Effector memory CD4-positive, alpha-beta T cell (primary cell): ENCODE data around the gene TBCCD1.
"Not testable (repeated sequence)": the region's sequence is repeated elsewhere in the genome, so short reads cannot be mapped to it uniquely, and the experiment has no call there.

Experiments used
- DNase-seq, 3 donors: peaks; one replicate each; pipeline ENCODE4 v3.0.0-alpha.2; 2020
- H3K27ac ChIP-seq: 2 replicates; pipeline ENCODE4 v1.7.0; 2013; ENCODE audit warnings: mild to moderate bottlenecking, low read length, moderate library complexity; ENCODE audit not compliant: insufficient read depth, poor library complexity, severe bottlenecking
- H3K27me3 ChIP-seq: replicated peaks from 2 replicates; pipeline ENCODE4 v1.7.0; 2013; ENCODE audit warnings: mild to moderate bottlenecking, low read length; ENCODE audit not compliant: insufficient read depth, control insufficient read depth, poor library complexity, severe bottlenecking
- H3K36me3 ChIP-seq: 2 replicates; pipeline ENCODE4 v1.7.0; 2013; ENCODE audit warnings: mild to moderate bottlenecking, low read length, moderate library complexity; ENCODE audit not compliant: control insufficient read depth, insufficient read depth
- H3K4me1 ChIP-seq: 2 replicates; pipeline ENCODE4 v1.7.0; 2013; ENCODE audit warnings: low read length, mild to moderate bottlenecking; ENCODE audit not compliant: control insufficient read depth, insufficient read depth, poor library complexity, severe bottlenecking
- H3K4me3 ChIP-seq: 2 replicates; pipeline ENCODE4 v1.7.0; 2013; ENCODE audit warnings: low read length, low read depth, mild to moderate bottlenecking; ENCODE audit not compliant: insufficient read depth, poor library complexity, severe bottlenecking
- H3K9me3 ChIP-seq: 2 replicates; pipeline ENCODE4 v1.7.0; 2013; ENCODE audit warnings: mild to moderate bottlenecking, low read length, moderate library complexity; ENCODE audit not compliant: control insufficient read depth

The TBCCD1 gene

GRCh38 chr3:186583831-186584230 lies 16.7 kb upstream of the TBCCD1 start:
- DNase-seq, result no peak
- Histone ChIP-seq H3K4me1 (no peaks in the 10 kb centered on the region), H3K36me3 (peaks cover 58% of the 10 kb centered on the region)

GRCh38 chr3:186582541-186582940 lies 15.4 kb upstream of the TBCCD1 start:
- H3K9me3 ChIP-seq, result no peaks in the 10 kb centered on the region
- DNase-seq, result no peak
- H3K27ac ChIP-seq, result no peak overlapping the region
- no peaks in the 10 kb centered on the region for H3K4me1 ChIP-seq
- no peak overlapping the region for H3K4me3 ChIP-seq
- no peaks in the 10 kb centered on the region for H3K27me3 ChIP-seq
- H3K36me3 ChIP-seq, result peaks cover 68% of the 10 kb centered on the region

More at GRCh38 chr3:186583831-186584230, 16.7 kb upstream of the TBCCD1 start:
- H3K27ac ChIP-seq, result no peak overlapping the region
- no peaks in the 10 kb centered on the region for H3K27me3 ChIP-seq
- no peaks in the 10 kb centered on the region for H3K9me3 ChIP-seq
- no peak overlapping the region for H3K4me3 ChIP-seq

- Histone ChIP-seq H3K9me3 (no peaks in the 10 kb centered on the region), H3K4me1 (no peaks in the 10 kb centered on the region), H3K36me3 (peaks cover 80% of the 10 kb centered on the region), H3K27me3 (no peaks in the 10 kb centered on the region), H3K4me3 (no peak overlapping the region), H3K27ac (no peak overlapping the region)
- DNase-seq, result no peak
Measured at GRCh38 chr3:186580785-186581184, 13.6 kb upstream of the TBCCD1 start.

- Histone ChIP-seq H3K27ac (no peak overlapping the region), H3K9me3 (no peaks in the 10 kb centered on the region), H3K36me3 (peaks cover 63% of the 10 kb centered on the region), H3K4me3 (no peak overlapping the region), H3K27me3 (no peaks in the 10 kb centered on the region), H3K4me1 (no peaks in the 10 kb centered on the region)
- DNase-seq, result no peak
Measured at GRCh38 chr3:186577521-186577920, 10.4 kb upstream of the TBCCD1 start.

- Histone ChIP-seq H3K36me3 (peaks cover 23% of the 10 kb centered on the region), H3K4me1 (peaks cover 16% of the 10 kb centered on the region), H3K27ac (peak overlapping the region; percentile 95), H3K4me3 (peak overlapping the region; percentile 81), H3K9me3 (no peaks in the 10 kb centered on the region), H3K27me3 (no peaks in the 10 kb centered on the region)
- no peak for DNase-seq
Measured at GRCh38 chr3:186571644-186572013, 4.5 kb upstream of the TBCCD1 start.

GRCh38 chr3:186570941-186571643 lies 4.0 kb upstream of the TBCCD1 start:
- Histone ChIP-seq H3K4me1 (peaks cover 20% of the 10 kb centered on the region), H3K4me3 (peak overlapping the region; percentile 81), H3K36me3 (peaks cover 18% of the 10 kb centered on the region), H3K27me3 (no peaks in the 10 kb centered on the region), H3K27ac (peak overlapping the region; percentile 95), H3K9me3 (no peaks in the 10 kb centered on the region)
- no peak for DNase-seq

- peaks cover 21% of the 10 kb centered on the region for H3K4me1 ChIP-seq
- peak within 1 kb of the TSS; percentile 95 for H3K27ac ChIP-seq
- H3K9me3 ChIP-seq, result no peaks in the 10 kb centered on the region
- DNase-seq, result peak; percentile 97 to 99 (median 98)
- H3K27me3 ChIP-seq, result no peaks in the 10 kb centered on the region
- peaks cover 13% of the 10 kb centered on the region for H3K36me3 ChIP-seq
- H3K4me3 ChIP-seq, result peak within 1 kb of the TSS; percentile 81
Measured at GRCh38 chr3:186570096-186570940, 3.2 kb upstream of the TBCCD1 start, which contains the start of gene DNAJB11. Gene DNAJB11 (plus strand): TSS chr3:186570720. CDS start chr3:186570898, 178 bp downstream.

- Histone ChIP-seq H3K4me1 (peaks cover 21% of the 10 kb centered on the region), H3K4me3 (peak overlapping the region; percentile 62)
Measured at GRCh38 chr3:186569779-186570095, 2.6 kb upstream of the TBCCD1 start.

GRCh38 chr3:186569361-186569760 lies 2.2 kb upstream of the TBCCD1 start:
- not testable (repeated sequence) for DNase-seq, H3K4me3 ChIP-seq
- H3K27ac ChIP-seq, result peak overlapping the region; percentile 78

More at GRCh38 chr3:186569779-186570095, 2.6 kb upstream of the TBCCD1 start:
- H3K27ac ChIP-seq, result peak overlapping the region; percentile 78
- no peaks in the 10 kb centered on the region for H3K9me3 ChIP-seq
- H3K27me3 ChIP-seq, result no peaks in the 10 kb centered on the region
- H3K36me3 ChIP-seq, result peaks cover 7% of the 10 kb centered on the region
- no peak for DNase-seq

GRCh38 chr3:186566772-186567071 lies 417 bp downstream of the TBCCD1 start:
- Histone ChIP-seq H3K36me3 (no peaks in the 10 kb centered on the region), H3K27ac (peak overlapping the region; percentile 91), H3K27me3 (no peaks in the 10 kb centered on the region), H3K4me1 (peaks cover 21% of the 10 kb centered on the region), H3K4me3 (peak overlapping the region; percentile 89), H3K9me3 (no peaks in the 10 kb centered on the region)
- no peak for DNase-seq

More at GRCh38 chr3:186569361-186569760, 2.2 kb upstream of the TBCCD1 start:
- peaks cover 21% of the 10 kb centered on the region for H3K4me1 ChIP-seq
- not testable (repeated sequence) for H3K27me3 ChIP-seq, H3K9me3 ChIP-seq, H3K36me3 ChIP-seq
